Suprapubic skin (tissue), 4 donors: ENCODE data around the gene ELMO1.

Experiments used
- CTCF ChIP-seq, 2 donors: fragments of 200-600 bp in 1 of 2; fragments of 450-650 bp in 1 of 2; sonication (generic) in 1 of 2; IDR thresholded peaks; one replicate each; pipeline ENCODE4 v1.5.1; 2016 to 2019; ENCODE audit warnings: antibody characterized with exemption in 2 of 2, mild to moderate bottlenecking in 1 of 2, moderate library complexity in 1 of 2
- POLR2A ChIP-seq, 2 donors: fragments of 450-650 bp; IDR thresholded peaks; one replicate each; pipeline ENCODE4 v1.6.1; 2017; ENCODE audit warnings: antibody characterized with exemption in 2 of 2, mild to moderate bottlenecking in 2 of 2, moderate library complexity in 2 of 2
- POLR2AphosphoS5 ChIP-seq, 3 donors: sonication (generic); formaldehyde crosslinking; IDR thresholded peaks; one replicate each; pipeline ENCODE4 v1.6.1; 2017; ENCODE audit warnings: antibody characterized with exemption in 3 of 3

- TF ChIP-seq POLR2A (IDR thresholded peaks at IDR 0.05) (no peak), CTCF (IDR thresholded peaks at IDR 0.05) (no peak), POLR2AphosphoS5 (IDR thresholded peaks at IDR 0.05) (no peak)
These were observed 593.3 kb downstream of the ELMO1 start for GRCh38 chr7:36855330-36855729.
